AG04450 (cell line): ENCODE results near the gene SIGLEC15. TPM values are rescaled to one million over a fixed set of nuclear protein-coding genes. Genes with fewer than 3 reads are reported as not detected.

Source experiments
- CTCF ChIA-PET: fragments of 300-600, 350-600 bp; formaldehyde crosslinking; extraction: SDS; loops from one replicate; lab custom pipeline; 2022; ENCODE audit warnings: antibody characterized with exemption, inconsistent platforms; lab: Charles Lee
- POLR2A ChIA-PET: fragments of 350-600 bp; formaldehyde crosslinking; extraction: SDS; loops from one replicate; lab custom pipeline; 2021; ENCODE audit warnings: antibody characterized with exemption, inconsistent platforms; lab: Yijun Ruan, JAX
- DNase-seq: peaks from one replicate; pipeline ENCODE4 v3.0.0-alpha.2; 2011; ENCODE audit warnings: low read depth, low spot score
- H3K27ac ChIP-seq: one replicate; pipeline ENCODE4 v1.5.1; 2012; ENCODE audit warnings: low read depth, low read length, control low read depth
- H3K27me3 ChIP-seq: one replicate; pipeline ENCODE4 v1.6.0; 2012; ENCODE audit warnings: low read length; ENCODE audit not compliant: control insufficient read depth, insufficient read depth
- H3K4me3 ChIP-seq: 2 replicates; pipeline ENCODE4 v1.5.1; 2011; ENCODE audit warnings: mild to moderate bottlenecking, low read depth, low read length, control low read depth
- H3K9me3 ChIP-seq: 2 replicates; pipeline ENCODE4 v1.5.1; 2012; ENCODE audit warnings: low read length; ENCODE audit not compliant: control insufficient read depth, insufficient read depth
- CTCF ChIP-seq: IDR thresholded peaks from 2 replicates; pipeline ENCODE4 v1.5.1; 2011; ENCODE audit warnings: low read depth, low read length, control low read depth, inconsistent platforms
- polyA plus RNA-seq: library from polyadenylated mRNA; depleted of rRNA; stranded (reverse); fragments of >200 nt; gene quantifications from 2 replicates; pipeline ENCODE4 v1.2.3, GENCODE V29; 2011

SIGLEC15 gene
- polyA plus RNA-seq, 1 experiment: 1.6 TPM

GRCh38 chr18:45863469-45863868 is 38.0 kb downstream of the SIGLEC15 start:
- CTCF ChIA-PET: interaction anchor here (0.7 to 3.8 kb wide), 4 partner anchors 14 to 141 kb away, joined by 3 to 16 read pairs (median 5); no protein-coding TSS in a partner anchor
- Histone ChIP-seq H3K27me3 (no peaks in the 10 kb centered on the region), H3K4me3 (no peak overlapping the region), H3K27ac (no peak overlapping the region), H3K9me3 (peaks cover 12% of the 10 kb centered on the region)
- no peak for DNase-seq
- no peak for TF ChIP-seq CTCF
- POLR2A ChIA-PET: no interaction called here

- no peak for TF ChIP-seq CTCF
- H3K9me3 ChIP-seq: peaks cover 12% of the 10 kb centered on the region
- POLR2A ChIA-PET: no interaction called here
- no peak for DNase-seq
- CTCF ChIA-PET: interaction anchor here (1.1 to 3.8 kb wide), 3 partner anchors 15 to 141 kb away, joined by 4 to 16 read pairs (median 6); no protein-coding TSS in a partner anchor
- no peaks in the 10 kb centered on the region for H3K27me3 ChIP-seq
- H3K4me3 ChIP-seq: no peak overlapping the region
- no peak overlapping the region for H3K27ac ChIP-seq
Measured at GRCh38 chr18:45864081-45864480, 38.6 kb downstream of the SIGLEC15 start.

GRCh38 chr18:45865466-45865865 is 40.0 kb downstream of the SIGLEC15 start:
- CTCF ChIA-PET: interaction anchor here (3.8 kb wide), 1 partner anchor 14 kb away, joined by 16 read pairs; no protein-coding TSS in a partner anchor
- no peak overlapping the region for H3K27ac ChIP-seq

GRCh38 chr18:45870419-45870818 is 44.9 kb downstream of the SIGLEC15 start:
- Histone ChIP-seq H3K4me3 (no peak overlapping the region), H3K9me3 (peaks cover under 1% of the 10 kb centered on the region; the same call in 1 of the 2 replicates), H3K27ac (no peak overlapping the region), H3K27me3 (no peaks in the 10 kb centered on the region)
- no peak for TF ChIP-seq CTCF
- no peak for DNase-seq
- ChIA-PET CTCF (interaction anchor here (2.5 to 5.5 kb wide), 2 partner anchors 9 to 206 kb away, joined by 13 to 70 read pairs; no protein-coding TSS in a partner anchor), POLR2A (no interaction called here)

More at GRCh38 chr18:45865466-45865865, 40.0 kb downstream of the SIGLEC15 start:
- no peaks in the 10 kb centered on the region for H3K27me3 ChIP-seq
- no peak overlapping the region for H3K4me3 ChIP-seq
- DNase-seq: no peak
- TF ChIP-seq CTCF: no peak
- H3K9me3 ChIP-seq: peaks cover 12% of the 10 kb centered on the region
- POLR2A ChIA-PET: no interaction called here

GRCh38 chr18:45871431-45872084 is 46.1 kb downstream of the SIGLEC15 start:
- no peak for DNase-seq
- TF ChIP-seq CTCF: no peak
- Histone ChIP-seq H3K9me3 (peaks cover 3% of the 10 kb centered on the region), H3K4me3 (no peak overlapping the region), H3K27ac (no peak overlapping the region), H3K27me3 (no peaks in the 10 kb centered on the region)
- ChIA-PET CTCF (interaction anchor here (2.5 to 5.5 kb wide), 2 partner anchors 8 to 207 kb away, joined by 13 to 70 read pairs; no protein-coding TSS in a partner anchor), POLR2A (no interaction called here)
